K562 (cell line): ENCODE results near the gene SYT7. TPM values are rescaled to one million over a fixed set of nuclear protein-coding genes. Genes with fewer than 3 reads are reported as not detected.

Experiments used
- FOXM1 ChIP-seq, 2 experiments: fragments of 450-650 bp in 1 of 2; sonication (generic) in 1 of 2; formaldehyde crosslinking in 1 of 2; IDR thresholded peaks; 2 replicates each; pipeline versions ENCODE4 v1.6.1 to v1.9.0; 2017 to 2022; ENCODE audit warnings: low read depth in 2 of 2, mild to moderate bottlenecking in 2 of 2, missing genetic modification reagents in 1 of 2, moderate library complexity in 1 of 2
- HDAC3 ChIP-seq: fragments of 450-650 bp; IDR thresholded peaks from 2 replicates; pipeline ENCODE4 v1.6.1; 2018; ENCODE audit warnings: borderline replicate concordance, mild to moderate bottlenecking, moderate library complexity; ENCODE audit not compliant: partially characterized antibody
- IFI16 ChIP-seq: fragments of 250-450 bp; sonication (Bioruptor Pico); IDR thresholded peaks from 2 replicates; pipeline ENCODE4 v2.1.2; 2022; ENCODE audit warnings: mild to moderate bottlenecking, inconsistent platforms
- MTF1 ChIP-seq: fragments of 250-450 bp; sonication (Bioruptor Pico); IDR thresholded peaks from 2 replicates; pipeline ENCODE4 v1.9.0; 2021; ENCODE audit warnings: moderate library complexity, mild to moderate bottlenecking, inconsistent platforms, borderline replicate concordance
- MYNN ChIP-seq, 2 experiments: sonication (generic); formaldehyde crosslinking in 1 of 2; IDR thresholded peaks; 2 replicates each; pipeline versions ENCODE4 v1.5.0 to v1.6.1; 2016 to 2020; ENCODE audit warnings: antibody characterized with exemption in 1 of 2, missing genetic modification reagents in 1 of 2
- NCOA2 ChIP-seq, 2 experiments: fragments of 450-650 bp; IDR thresholded peaks; 2 replicates each; pipeline ENCODE4 v1.6.1; 2018; ENCODE audit warnings: mild to moderate bottlenecking in 2 of 2, moderate library complexity in 1 of 2; ENCODE audit not compliant: partially characterized antibody in 2 of 2
- ZNF134 ChIP-seq: fragments of 250-450 bp; sonication (Bioruptor Pico); conservative IDR thresholded peaks from 2 replicates; pipeline ENCODE4 v1.4.0; 2020
- ZNF239 ChIP-seq: fragments of 250-450 bp; sonication (Bioruptor Pico); IDR thresholded peaks from 2 replicates; pipeline ENCODE4 v1.4.0; 2020; ENCODE audit warnings: mild to moderate bottlenecking
- polyA plus RNA-seq, 8 experiments: library from polyadenylated mRNA; depleted of rRNA in 4 of 8; stranded (reverse) in 5 of 8; unstranded in 3 of 8; fragments of >200 nt; fragmentation: Nextera tagmentation in 2 of 8; fragmentation: Illumina TruSeq in 1 of 8; extraction: Ambion mirVana in 2 of 8; extraction: Trizol in 1 of 8; gene quantifications; 2 replicates each; pipeline versions ENCODE4 v1.2.1 to v1.2.3, GENCODE V29; 2011 to 2014; ENCODE audit warnings: inconsistent platforms in 1 of 8, missing spikeins in 1 of 8
- total RNA-seq, 7 experiments: library from RNA; depleted of rRNA in 6 of 7; stranded (reverse); fragments of >200 nt in 6 of 7; fragmentation: Illumina TruSeq in 2 of 7; extraction: Trizol in 2 of 7; gene quantifications; 2 replicates each; pipeline versions ENCODE4 v1.2.1 to v1.2.3, GENCODE V29; 2011 to 2021; ENCODE audit warnings: low replicate concordance in 1 of 7
- TF ChIP-seq, protein P1 (sequence below), 2 experiments: fragments of 450-650 bp in 1 of 2; sonication (generic) in 1 of 2; formaldehyde crosslinking in 1 of 2; IDR thresholded peaks; 2 replicates each; pipeline versions ENCODE4 v1.7.1 to v1.9.0; 2016 to 2022; ENCODE audit warnings: inconsistent platforms in 1 of 2, mild to moderate bottlenecking in 1 of 2, missing genetic modification reagents in 1 of 2
- TF ChIP-seq, protein P2 (sequence below): fragments of 250-450 bp; sonication (Bioruptor Pico); IDR thresholded peaks from 2 replicates; pipeline ENCODE4 v1.9.0; 2021; ENCODE audit warnings: mild to moderate bottlenecking, inconsistent platforms
- TF ChIP-seq, protein P3 (sequence below): fragments of 250-450 bp; sonication (Bioruptor Pico); IDR thresholded peaks from 2 replicates; pipeline ENCODE4 v1.9.0; 2021; ENCODE audit warnings: mild to moderate bottlenecking

SYT7 gene
- total and polyA plus RNA-seq, 9 of the 15 experiments (the other 6 are each of a cell fraction or from before 2014, with no cell fraction given) = 0.01 to 0.51 (median 0.16) TPM; not detected in 1

DNA sequence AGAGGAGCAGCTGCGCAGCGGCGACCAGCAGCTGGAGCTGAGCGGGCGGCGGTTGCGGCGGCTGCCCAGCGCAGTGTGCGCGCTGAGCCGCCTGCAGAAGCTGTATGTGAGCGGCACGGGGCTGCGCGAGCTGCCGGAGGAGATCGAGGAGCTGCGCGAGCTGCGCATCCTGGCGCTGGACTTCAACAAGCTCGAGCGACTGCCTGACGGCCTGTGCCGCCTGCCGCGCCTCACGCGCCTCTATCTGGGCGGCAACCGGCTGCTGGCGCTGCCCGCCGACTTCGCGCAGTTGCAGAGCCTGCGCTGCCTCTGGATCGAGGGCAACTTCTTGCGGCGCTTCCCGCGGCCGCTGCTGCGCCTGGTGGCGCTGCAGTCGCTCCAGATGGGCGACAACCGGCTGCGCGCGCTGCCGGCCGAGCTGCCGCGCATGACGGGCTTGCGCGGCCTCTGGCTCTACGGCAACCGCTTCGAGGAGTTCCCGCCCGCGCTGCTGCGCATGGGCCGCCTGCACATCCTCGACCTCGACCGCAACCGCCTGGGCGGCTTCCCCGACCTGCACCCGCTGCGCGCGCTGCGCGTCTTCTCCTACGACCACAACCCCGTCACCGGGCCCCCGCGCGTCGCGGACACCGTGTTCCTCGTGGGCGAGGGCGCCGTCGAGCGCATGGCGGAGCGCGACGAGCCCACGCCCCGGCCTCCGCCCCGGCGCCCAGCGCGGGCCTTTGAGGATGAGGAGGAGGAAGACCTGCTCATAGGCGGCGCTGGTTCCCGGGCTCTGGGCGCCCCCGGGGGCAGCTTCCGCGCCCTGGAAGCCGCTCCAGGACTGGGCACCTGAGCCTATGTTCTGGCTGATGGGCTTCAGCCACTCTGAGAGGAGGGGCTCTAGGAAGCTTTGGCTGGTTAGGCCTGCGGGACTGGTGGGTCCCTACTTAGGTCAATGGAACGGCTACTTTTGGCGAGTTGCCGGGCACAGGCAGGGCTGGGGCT is 71.5 kb downstream of the SYT7 start (continued):
- TF ChIP-seq, protein P1, sequence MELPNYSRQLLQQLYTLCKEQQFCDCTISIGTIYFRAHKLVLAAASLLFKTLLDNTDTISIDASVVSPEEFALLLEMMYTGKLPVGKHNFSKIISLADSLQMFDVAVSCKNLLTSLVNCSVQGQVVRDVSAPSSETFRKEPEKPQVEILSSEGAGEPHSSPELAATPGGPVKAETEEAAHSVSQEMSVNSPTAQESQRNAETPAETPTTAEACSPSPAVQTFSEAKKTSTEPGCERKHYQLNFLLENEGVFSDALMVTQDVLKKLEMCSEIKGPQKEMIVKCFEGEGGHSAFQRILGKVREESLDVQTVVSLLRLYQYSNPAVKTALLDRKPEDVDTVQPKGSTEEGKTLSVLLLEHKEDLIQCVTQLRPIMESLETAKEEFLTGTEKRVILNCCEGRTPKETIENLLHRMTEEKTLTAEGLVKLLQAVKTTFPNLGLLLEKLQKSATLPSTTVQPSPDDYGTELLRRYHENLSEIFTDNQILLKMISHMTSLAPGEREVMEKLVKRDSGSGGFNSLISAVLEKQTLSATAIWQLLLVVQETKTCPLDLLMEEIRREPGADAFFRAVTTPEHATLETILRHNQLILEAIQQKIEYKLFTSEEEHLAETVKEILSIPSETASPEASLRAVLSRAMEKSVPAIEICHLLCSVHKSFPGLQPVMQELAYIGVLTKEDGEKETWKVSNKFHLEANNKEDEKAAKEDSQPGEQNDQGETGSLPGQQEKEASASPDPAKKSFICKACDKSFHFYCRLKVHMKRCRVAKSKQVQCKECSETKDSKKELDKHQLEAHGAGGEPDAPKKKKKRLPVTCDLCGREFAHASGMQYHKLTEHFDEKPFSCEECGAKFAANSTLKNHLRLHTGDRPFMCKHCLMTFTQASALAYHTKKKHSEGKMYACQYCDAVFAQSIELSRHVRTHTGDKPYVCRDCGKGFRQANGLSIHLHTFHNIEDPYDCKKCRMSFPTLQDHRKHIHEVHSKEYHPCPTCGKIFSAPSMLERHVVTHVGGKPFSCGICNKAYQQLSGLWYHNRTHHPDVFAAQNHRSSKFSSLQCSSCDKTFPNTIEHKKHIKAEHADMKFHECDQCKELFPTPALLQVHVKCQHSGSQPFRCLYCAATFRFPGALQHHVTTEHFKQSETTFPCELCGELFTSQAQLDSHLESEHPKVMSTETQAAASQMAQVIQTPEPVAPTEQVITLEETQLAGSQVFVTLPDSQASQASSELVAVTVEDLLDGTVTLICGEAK (IDR thresholded peaks at IDR 0.05) = no peak
- TF ChIP-seq, protein P1 (CRISPR knock-in tag; IDR thresholded peaks at IDR 0.05) = no peak
- TF ChIP-seq, protein P2, sequence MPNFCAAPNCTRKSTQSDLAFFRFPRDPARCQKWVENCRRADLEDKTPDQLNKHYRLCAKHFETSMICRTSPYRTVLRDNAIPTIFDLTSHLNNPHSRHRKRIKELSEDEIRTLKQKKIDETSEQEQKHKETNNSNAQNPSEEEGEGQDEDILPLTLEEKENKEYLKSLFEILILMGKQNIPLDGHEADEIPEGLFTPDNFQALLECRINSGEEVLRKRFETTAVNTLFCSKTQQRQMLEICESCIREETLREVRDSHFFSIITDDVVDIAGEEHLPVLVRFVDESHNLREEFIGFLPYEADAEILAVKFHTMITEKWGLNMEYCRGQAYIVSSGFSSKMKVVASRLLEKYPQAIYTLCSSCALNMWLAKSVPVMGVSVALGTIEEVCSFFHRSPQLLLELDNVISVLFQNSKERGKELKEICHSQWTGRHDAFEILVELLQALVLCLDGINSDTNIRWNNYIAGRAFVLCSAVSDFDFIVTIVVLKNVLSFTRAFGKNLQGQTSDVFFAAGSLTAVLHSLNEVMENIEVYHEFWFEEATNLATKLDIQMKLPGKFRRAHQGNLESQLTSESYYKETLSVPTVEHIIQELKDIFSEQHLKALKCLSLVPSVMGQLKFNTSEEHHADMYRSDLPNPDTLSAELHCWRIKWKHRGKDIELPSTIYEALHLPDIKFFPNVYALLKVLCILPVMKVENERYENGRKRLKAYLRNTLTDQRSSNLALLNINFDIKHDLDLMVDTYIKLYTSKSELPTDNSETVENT = no peak
- TF ChIP-seq, protein P3, sequence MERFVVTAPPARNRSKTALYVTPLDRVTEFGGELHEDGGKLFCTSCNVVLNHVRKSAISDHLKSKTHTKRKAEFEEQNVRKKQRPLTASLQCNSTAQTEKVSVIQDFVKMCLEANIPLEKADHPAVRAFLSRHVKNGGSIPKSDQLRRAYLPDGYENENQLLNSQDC = no peak
- TF ChIP-seq HDAC3 = no peak
- no peak for TF ChIP-seq IFI16
- no peak for TF ChIP-seq ZNF239 (CRISPR knock-in tag)
- no peak for TF ChIP-seq MTF1 (CRISPR knock-in tag)
- TF ChIP-seq MYNN (IDR thresholded peaks at IDR 0.05) = no peak
- TF ChIP-seq MYNN (CRISPR knock-in tag; IDR thresholded peaks at IDR 0.05) = no peak
- no peak for TF ChIP-seq NCOA2 (IDR thresholded peaks at IDR 0.05; ENCODE audit: partially characterized antibody in 2 of 2)
- no peak for TF ChIP-seq FOXM1 (IDR thresholded peaks at IDR 0.05; ENCODE audit: low read depth)
- TF ChIP-seq FOXM1 (CRISPR knock-in tag; IDR thresholded peaks at IDR 0.05; ENCODE audit: low read depth) = no peak
- no peak for TF ChIP-seq ZNF134 (CRISPR knock-in tag)
